ENCODE measurements around the gene MYO1D. TPM values are rescaled to one million over a fixed set of nuclear protein-coding genes. Genes with fewer than 3 reads are reported as not detected.

The MYO1D gene
- total RNA-seq, 1 donor from 2014 or later = 24.9 TPM

DNA sequence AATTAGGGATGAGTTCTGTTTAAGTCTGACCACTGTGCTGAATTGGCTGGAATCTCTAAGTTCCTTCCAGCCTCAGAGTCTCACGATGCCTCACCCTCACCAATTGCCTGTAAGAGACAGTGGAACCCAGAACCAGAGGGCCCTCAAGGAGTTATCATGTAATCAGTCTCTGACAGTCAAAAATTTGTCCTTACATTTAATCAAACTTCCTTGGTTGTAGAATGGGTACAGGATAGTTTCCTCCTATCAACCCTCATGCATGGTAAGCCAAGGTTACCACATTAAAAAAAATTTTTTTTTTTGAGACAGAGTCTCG is 306.9 kb downstream of the MYO1D start:
- no peaks in the 10 kb centered on the region for H3K9me3 Mint-ChIP-seq
- DNase-seq (ENCODE audit: extremely low spot score, unreplicated experiment) = no peak
- H3K27me3 Mint-ChIP-seq = peaks cover 3% of the 10 kb centered on the region
- peaks cover 10% of the 10 kb centered on the region for H3K36me3 Mint-ChIP-seq
- H3K4me1 Mint-ChIP-seq (ENCODE audit: unreplicated experiment) = no peaks in the 10 kb centered on the region
- no peak overlapping the region for H3K27ac Mint-ChIP-seq
- TF ChIP-seq, protein P1, sequence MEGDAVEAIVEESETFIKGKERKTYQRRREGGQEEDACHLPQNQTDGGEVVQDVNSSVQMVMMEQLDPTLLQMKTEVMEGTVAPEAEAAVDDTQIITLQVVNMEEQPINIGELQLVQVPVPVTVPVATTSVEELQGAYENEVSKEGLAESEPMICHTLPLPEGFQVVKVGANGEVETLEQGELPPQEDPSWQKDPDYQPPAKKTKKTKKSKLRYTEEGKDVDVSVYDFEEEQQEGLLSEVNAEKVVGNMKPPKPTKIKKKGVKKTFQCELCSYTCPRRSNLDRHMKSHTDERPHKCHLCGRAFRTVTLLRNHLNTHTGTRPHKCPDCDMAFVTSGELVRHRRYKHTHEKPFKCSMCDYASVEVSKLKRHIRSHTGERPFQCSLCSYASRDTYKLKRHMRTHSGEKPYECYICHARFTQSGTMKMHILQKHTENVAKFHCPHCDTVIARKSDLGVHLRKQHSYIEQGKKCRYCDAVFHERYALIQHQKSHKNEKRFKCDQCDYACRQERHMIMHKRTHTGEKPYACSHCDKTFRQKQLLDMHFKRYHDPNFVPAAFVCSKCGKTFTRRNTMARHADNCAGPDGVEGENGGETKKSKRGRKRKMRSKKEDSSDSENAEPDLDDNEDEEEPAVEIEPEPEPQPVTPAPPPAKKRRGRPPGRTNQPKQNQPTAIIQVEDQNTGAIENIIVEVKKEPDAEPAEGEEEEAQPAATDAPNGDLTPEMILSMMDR (conservative IDR thresholded peaks at IDR 0.05) = no peak
- H3K4me3 Mint-ChIP-seq = no peak overlapping the region

GRCh38 chr17:32569171-32570080 is 307.5 kb downstream of the MYO1D start:
- Mint-ChIP-seq H3K27me3 (peaks cover 3% of the 10 kb centered on the region), H3K9me3 (no peaks in the 10 kb centered on the region), H3K4me1 (ENCODE audit: unreplicated experiment) (no peaks in the 10 kb centered on the region), H3K36me3 (peaks cover 10% of the 10 kb centered on the region), H3K27ac (no peak overlapping the region), H3K4me3 (no peak overlapping the region)
- TF ChIP-seq, protein P1 (conservative IDR thresholded peaks at IDR 0.05) = no peak
- DNase-seq (ENCODE audit: extremely low spot score, unreplicated experiment) = no peak

- TF ChIP-seq, protein P1 (conservative IDR thresholded peaks at IDR 0.05) = no peak
Observed at GRCh38 chr17:32568705-32569104, 308.2 kb downstream of the MYO1D start.

DNA sequence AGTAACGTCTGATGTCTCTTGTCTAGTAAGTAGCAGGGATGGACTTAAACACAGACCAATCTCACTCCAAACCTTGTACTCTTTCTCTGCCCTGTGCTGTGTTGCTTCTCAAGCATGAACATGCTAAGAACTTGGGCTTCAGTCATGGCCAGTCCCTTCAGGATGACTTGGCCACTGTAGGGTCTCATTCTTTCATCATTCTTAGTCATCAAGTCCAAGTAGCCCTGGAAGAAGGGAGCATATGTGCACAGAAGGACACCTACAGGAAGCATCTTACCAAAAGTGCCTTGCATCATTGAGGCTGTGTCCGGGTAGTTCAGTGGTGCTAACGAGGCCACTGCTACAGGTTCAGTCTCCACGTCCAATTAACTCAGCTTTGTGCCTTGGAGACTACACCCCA is 309.4 kb downstream of the MYO1D start:
- no peak overlapping the region for H3K4me3 Mint-ChIP-seq

More at GRCh38 chr17:32568705-32569104, 308.2 kb downstream of the MYO1D start:
- Mint-ChIP-seq H3K36me3 (peaks cover 10% of the 10 kb centered on the region), H3K27me3 (peaks cover 3% of the 10 kb centered on the region), H3K4me3 (no peak overlapping the region), H3K4me1 (ENCODE audit: unreplicated experiment) (no peaks in the 10 kb centered on the region), H3K9me3 (no peaks in the 10 kb centered on the region), H3K27ac (no peak overlapping the region)
- no peak for DNase-seq (ENCODE audit: extremely low spot score, unreplicated experiment)

GRCh38 chr17:32567086-32567485 is 309.8 kb downstream of the MYO1D start:
- H3K27ac Mint-ChIP-seq = no peak overlapping the region
- H3K9me3 Mint-ChIP-seq = no peaks in the 10 kb centered on the region
- peaks cover 10% of the 10 kb centered on the region for H3K36me3 Mint-ChIP-seq
- no peak overlapping the region for H3K4me3 Mint-ChIP-seq
- peaks cover 3% of the 10 kb centered on the region for H3K27me3 Mint-ChIP-seq
- no peak for DNase-seq (ENCODE audit: extremely low spot score, unreplicated experiment)
- TF ChIP-seq, protein P1 (conservative IDR thresholded peaks at IDR 0.05) = no peak
- no peaks in the 10 kb centered on the region for H3K4me1 Mint-ChIP-seq (ENCODE audit: unreplicated experiment)

More for the DNA sequence above, 309.4 kb downstream of the MYO1D start:
- no peak for DNase-seq (ENCODE audit: extremely low spot score, unreplicated experiment)
- Mint-ChIP-seq H3K36me3 (peaks cover 10% of the 10 kb centered on the region), H3K27ac (no peak overlapping the region), H3K9me3 (no peaks in the 10 kb centered on the region), H3K27me3 (peaks cover 3% of the 10 kb centered on the region), H3K4me1 (ENCODE audit: unreplicated experiment) (no peaks in the 10 kb centered on the region)
- TF ChIP-seq, protein P1 (conservative IDR thresholded peaks at IDR 0.05) = no peak
